ENCODE data around the gene MRPL27.

GRCh38 chr17:50396261-50397110 is 23.5 kb upstream of the MRPL27 start:
- no peak for TF ChIP-seq GATA2 (IDR thresholded peaks at IDR 0.05; ENCODE audit: low read depth, low read length)
- no peak for TF ChIP-seq GATA3 (IDR thresholded peaks at IDR 0.05; ENCODE audit: low read depth, low read length)
